Measurements from ENCODE around the gene SLC8A3.
A peak's percentile ranks its signal among the peaks of the same experiment; 100 is the strongest.

SLC8A3 gene

GRCh38 chr14:70057519-70058136, 131.1 kb downstream of the SLC8A3 start:
- no peak for DNase-seq

GRCh38 chr14:70052990-70053389, 135.8 kb downstream of the SLC8A3 start:
- DNase-seq: peak; percentile 6

GRCh38 chr14:70050136-70050535, 138.6 kb downstream of the SLC8A3 start:
- DNase-seq: no peak

GRCh38 chr14:70049605-70050004, 139.1 kb downstream of the SLC8A3 start:
- no peak for DNase-seq

- no peak for DNase-seq
Measured at GRCh38 chr14:70048313-70048654, 140.5 kb downstream of the SLC8A3 start.

GRCh38 chr14:70047598-70048312, 141.0 kb downstream of the SLC8A3 start:
- DNase-seq: no peak

- DNase-seq: no peak
Measured at GRCh38 chr14:70045844-70046535, 142.8 kb downstream of the SLC8A3 start.

- DNase-seq: no peak
Measured at GRCh38 chr14:70045310-70045709, 143.4 kb downstream of the SLC8A3 start.

GRCh38 chr14:70043001-70043400, 145.8 kb downstream of the SLC8A3 start:
- no peak for DNase-seq

- DNase-seq: no peak
Measured at GRCh38 chr14:70036665-70037064, 152.1 kb downstream of the SLC8A3 start.

GRCh38 chr14:70034257-70034656, 154.5 kb downstream of the SLC8A3 start:
- no peak for DNase-seq

GRCh38 chr14:70033561-70033960, 155.2 kb downstream of the SLC8A3 start:
- no peak for DNase-seq

- no peak for DNase-seq
Measured at GRCh38 chr14:70033116-70033515, 155.6 kb downstream of the SLC8A3 start.

- no peak for DNase-seq
Measured at GRCh38 chr14:70032447-70032846, 156.3 kb downstream of the SLC8A3 start.

- DNase-seq: no peak
Measured at GRCh38 chr14:70032016-70032415, 156.7 kb downstream of the SLC8A3 start.

- no peak for DNase-seq
Measured at GRCh38 chr14:70029296-70030132, 159.2 kb downstream of the SLC8A3 start.

GRCh38 chr14:70027785-70028428, 160.8 kb downstream of the SLC8A3 start:
- DNase-seq: peak; percentile 65

- no peak for DNase-seq
Measured at GRCh38 chr14:70023871-70024270, 164.9 kb downstream of the SLC8A3 start.

- no peak for DNase-seq
Measured at GRCh38 chr14:70022771-70023445, 165.8 kb downstream of the SLC8A3 start.

- DNase-seq: no peak
Measured at GRCh38 chr14:70021548-70022220, 167.1 kb downstream of the SLC8A3 start.

GRCh38 chr14:70020352-70021170, 168.2 kb downstream of the SLC8A3 start:
- DNase-seq: no peak
